Mesodermal cell (in vitro differentiated cells): ENCODE data around the gene RMC1.

Source experiments
- H3K27ac ChIP-seq: 2 replicates; pipeline ENCODE4 v1.7.0; 2013; ENCODE audit warnings: mild to moderate bottlenecking, low read depth, low read length, moderate library complexity; ENCODE audit not compliant: severe bottlenecking
- H3K36me3 ChIP-seq: 2 replicates; pipeline ENCODE4 v1.7.1; 2013; ENCODE audit warnings: mild to moderate bottlenecking, low read length, moderate library complexity; ENCODE audit not compliant: control insufficient read depth, insufficient read depth
- H3K4me1 ChIP-seq: one replicate; pipeline ENCODE4 v1.7.1; 2013; ENCODE audit warnings: mild to moderate bottlenecking, low read length; ENCODE audit not compliant: insufficient read depth, control insufficient read depth, poor library complexity, severe bottlenecking
- H3K4me3 ChIP-seq: 2 replicates; pipeline ENCODE4 v1.7.0; 2013; ENCODE audit warnings: low read length, control low read depth, mild to moderate bottlenecking; ENCODE audit not compliant: insufficient read depth, poor library complexity, severe bottlenecking; ENCODE audit errors: extremely low read depth
- H3K9me3 ChIP-seq: 2 replicates; pipeline ENCODE4 v1.7.1; 2013; ENCODE audit warnings: mild to moderate bottlenecking, low read length, moderate library complexity; ENCODE audit not compliant: control insufficient read depth
- WGBS, 2 experiments: methylation state at CpG; one replicate each; pipeline ENCODE4 v1.1.5; 2013; ENCODE audit warnings: missing lambda C conversion rate in 2 of 2; ENCODE audit not compliant: insufficient coverage in 2 of 2; 5-methylcytosine and 5-hydroxymethylcytosine counted together

Gene RMC1

GRCh38 chr18:23560186-23560585, 56.9 kb downstream of the RMC1 start:
- H3K9me3 ChIP-seq: no peaks in the 10 kb centered on the region
- peaks cover 9% of the 10 kb centered on the region for H3K4me1 ChIP-seq
- H3K27ac ChIP-seq: no peak overlapping the region
- H3K36me3 ChIP-seq: peaks cover 89% of the 10 kb centered on the region
- H3K4me3 ChIP-seq: no peak overlapping the region
- 86 to 100% methylated on average over 3 of the region's 4 CpGs for WGBS, 2 experiments

- WGBS, 2 experiments: 86% methylated on average over 2 of the region's 2 CpGs; no CpG with 5 or more reads in 1 of the 2 experiments
- H3K4me3 ChIP-seq: no peak overlapping the region
- H3K36me3 ChIP-seq: peaks cover 89% of the 10 kb centered on the region
- H3K4me1 ChIP-seq: peaks cover under 1% of the 10 kb centered on the region
- H3K27ac ChIP-seq: no peak overlapping the region
- no peaks in the 10 kb centered on the region for H3K9me3 ChIP-seq
Observed at GRCh38 chr18:23563377-23564043, 60.2 kb downstream of the RMC1 start.

GRCh38 chr18:23565916-23566547, 62.7 kb downstream of the RMC1 start:
- no peak overlapping the region for H3K4me3 ChIP-seq
- H3K36me3 ChIP-seq: peaks cover 92% of the 10 kb centered on the region
- 100% methylated on average over 1 to 2 of the region's 3 CpGs for WGBS, 2 experiments

GRCh38 chr18:23567671-23568070, 64.4 kb downstream of the RMC1 start:
- no CpG with 5 or more reads among the region's 3 CpGs for WGBS, 2 experiments
- H3K36me3 ChIP-seq: peaks cover 93% of the 10 kb centered on the region
- no peak overlapping the region for H3K4me3 ChIP-seq

More at GRCh38 chr18:23565916-23566547, 62.7 kb downstream of the RMC1 start:
- Histone ChIP-seq H3K9me3 (no peaks in the 10 kb centered on the region), H3K27ac (no peak overlapping the region), H3K4me1 (no peaks in the 10 kb centered on the region)

GRCh38 chr18:23568281-23569138, 65.2 kb downstream of the RMC1 start:
- peaks cover 94% of the 10 kb centered on the region for H3K36me3 ChIP-seq
- no peaks in the 10 kb centered on the region for H3K9me3 ChIP-seq
- H3K27ac ChIP-seq: no peak overlapping the region
- H3K4me3 ChIP-seq: no peak overlapping the region
- no peaks in the 10 kb centered on the region for H3K4me1 ChIP-seq
- 100% methylated on average over 5 of the region's 7 CpGs for WGBS, 2 experiments

More at GRCh38 chr18:23567671-23568070, 64.4 kb downstream of the RMC1 start:
- Histone ChIP-seq H3K9me3 (no peaks in the 10 kb centered on the region), H3K27ac (no peak overlapping the region), H3K4me1 (no peaks in the 10 kb centered on the region)

- Histone ChIP-seq H3K4me1 (no peaks in the 10 kb centered on the region), H3K27ac (no peak overlapping the region), H3K4me3 (no peak overlapping the region), H3K9me3 (no peaks in the 10 kb centered on the region), H3K36me3 (peaks cover 84% of the 10 kb centered on the region)
- 83% methylated on average over 2 of the region's 5 CpGs; no CpG with 5 or more reads in 1 of the 2 experiments for WGBS, 2 experiments
Observed at GRCh38 chr18:23569299-23570063, 66.2 kb downstream of the RMC1 start.

- Histone ChIP-seq H3K4me3 (no peak overlapping the region), H3K36me3 (peaks cover 77% of the 10 kb centered on the region), H3K27ac (no peak overlapping the region), H3K4me1 (peaks cover 8% of the 10 kb centered on the region), H3K9me3 (no peaks in the 10 kb centered on the region)
- no CpG with 5 or more reads among the region's 3 CpGs for WGBS, 2 experiments
Observed at GRCh38 chr18:23570912-23571504, 67.7 kb downstream of the RMC1 start.

- 86 to 100% methylated on average over 1 of the region's 2 CpGs for WGBS, 2 experiments
Observed at GRCh38 chr18:23572012-23572411, 68.7 kb downstream of the RMC1 start.

GRCh38 chr18:23572570-23572969, 69.3 kb downstream of the RMC1 start:
- Histone ChIP-seq H3K27ac (no peak overlapping the region), H3K4me1 (peaks cover 8% of the 10 kb centered on the region), H3K9me3 (no peaks in the 10 kb centered on the region), H3K36me3 (peaks cover 67% of the 10 kb centered on the region), H3K4me3 (no peak overlapping the region)
- WGBS, 2 experiments: 82 to 93% methylated on average over 5 of the region's 5 CpGs

More at GRCh38 chr18:23572012-23572411, 68.7 kb downstream of the RMC1 start:
- Histone ChIP-seq H3K36me3 (peaks cover 73% of the 10 kb centered on the region), H3K4me1 (peaks cover 8% of the 10 kb centered on the region), H3K4me3 (no peak overlapping the region), H3K9me3 (no peaks in the 10 kb centered on the region), H3K27ac (no peak overlapping the region)

GRCh38 chr18:23573020-23573419, 69.7 kb downstream of the RMC1 start:
- Histone ChIP-seq H3K36me3 (peaks cover 64% of the 10 kb centered on the region), H3K9me3 (no peaks in the 10 kb centered on the region), H3K4me3 (no peak overlapping the region), H3K4me1 (peaks cover 8% of the 10 kb centered on the region), H3K27ac (no peak overlapping the region)
- 83 to 100% methylated on average over 1 to 3 of the region's 4 CpGs for WGBS, 2 experiments
